HEK293 (cell line): ENCODE measurements around the gene AFAP1L2.

Experiments used
- HOXA7 ChIP-seq: sonication (generic); formaldehyde crosslinking; IDR thresholded peaks from 2 replicates; pipeline ENCODE4 v1.8.1; 2022; ENCODE audit warnings: missing genetic modification reagents, borderline replicate concordance
- HOXD13 ChIP-seq: sonication (generic); formaldehyde crosslinking; IDR thresholded peaks from 2 replicates; pipeline ENCODE4 v1.8.0; 2022; ENCODE audit warnings: missing genetic modification reagents, borderline replicate concordance
- PATZ1 ChIP-seq: fragments of 450-650 bp; formaldehyde crosslinking; IDR thresholded peaks from 2 replicates; pipeline ENCODE4 v1.5.1; 2016; ENCODE audit warnings: missing biosample characterization, missing genetic modification characterization
- PRDM1 ChIP-seq: fragments of 450-650 bp; formaldehyde crosslinking; IDR thresholded peaks from 2 replicates; pipeline ENCODE4; 2016; ENCODE audit warnings: missing biosample characterization, missing genetic modification characterization
- PRDM2 ChIP-seq: fragments of 450-650 bp; formaldehyde crosslinking; IDR thresholded peaks from 2 replicates; pipeline ENCODE4 v1.5.1; 2016; ENCODE audit warnings: missing biosample characterization, missing genetic modification characterization, borderline replicate concordance
- ZBTB48 ChIP-seq: fragments of 450-650 bp; formaldehyde crosslinking; IDR thresholded peaks from 2 replicates; pipeline ENCODE4 v1.5.1; 2016; ENCODE audit warnings: missing biosample characterization, missing genetic modification characterization
- ZNF114 ChIP-seq: fragments of 450-650 bp; formaldehyde crosslinking; IDR thresholded peaks from 2 replicates; pipeline ENCODE4 v1.5.0; 2017; ENCODE audit warnings: missing biosample characterization, missing genetic modification characterization
- ZNF132 ChIP-seq: fragments of 450-650 bp; formaldehyde crosslinking; IDR thresholded peaks from 2 replicates; pipeline ENCODE4 v1.5.1; 2017; ENCODE audit warnings: missing biosample characterization, missing genetic modification characterization, borderline replicate concordance
- ZNF138 ChIP-seq: fragments of 450-650 bp; formaldehyde crosslinking; IDR thresholded peaks from 2 replicates; pipeline ENCODE4 v1.5.1; 2016; ENCODE audit warnings: missing biosample characterization, missing genetic modification characterization, borderline replicate concordance
- ZNF174 ChIP-seq: fragments of 450-650 bp; formaldehyde crosslinking; IDR thresholded peaks from 2 replicates; pipeline ENCODE4 v1.5.0; 2017; ENCODE audit warnings: missing biosample characterization, mild to moderate bottlenecking, missing genetic modification characterization
- ZNF211 ChIP-seq: fragments of 450-650 bp; formaldehyde crosslinking; IDR thresholded peaks from 2 replicates; pipeline ENCODE4 v1.5.1; 2016; ENCODE audit warnings: low read depth, missing biosample characterization, missing genetic modification characterization
- ZNF221 ChIP-seq: fragments of 450-650 bp; formaldehyde crosslinking; IDR thresholded peaks from 2 replicates; pipeline ENCODE4 v1.5.1; 2017; ENCODE audit warnings: missing biosample characterization, missing genetic modification characterization, borderline replicate concordance
- ZNF274 ChIP-seq, 2 experiments: fragments of 200-500 bp in 1 of 2; fragments of 450-650 bp in 1 of 2; sonication (Bioruptor generic) in 1 of 2; formaldehyde crosslinking in 1 of 2; IDR thresholded peaks; 2 replicates each; pipeline versions ENCODE4 v1.5.1 to v1.6.1; 2014 to 2016; ENCODE audit warnings: borderline replicate concordance in 1 of 2, inconsistent platforms in 1 of 2, low read length in 1 of 2, missing biosample characterization in 1 of 2, missing genetic modification characterization in 1 of 2
- ZNF335 ChIP-seq: fragments of 450-650 bp; formaldehyde crosslinking; conservative IDR thresholded peaks from 2 replicates; pipeline ENCODE4 v1.5.1; 2016; ENCODE audit warnings: missing biosample characterization, missing genetic modification characterization
- ZNF394 ChIP-seq: fragments of 450-650 bp; formaldehyde crosslinking; IDR thresholded peaks from 2 replicates; pipeline ENCODE4 v1.5.1; 2016; ENCODE audit warnings: missing biosample characterization, missing genetic modification characterization, mild to moderate bottlenecking, moderate library complexity, borderline replicate concordance
- ZNF501 ChIP-seq: fragments of 450-650 bp; formaldehyde crosslinking; IDR thresholded peaks from 2 replicates; pipeline ENCODE4 v1.5.1; 2016; ENCODE audit warnings: missing biosample characterization, missing genetic modification characterization
- ZNF544 ChIP-seq: fragments of 450-650 bp; formaldehyde crosslinking; IDR thresholded peaks from 2 replicates; pipeline ENCODE4 v1.5.0; 2017; ENCODE audit warnings: missing biosample characterization, missing genetic modification characterization
- ZNF585B ChIP-seq: fragments of 450-650 bp; formaldehyde crosslinking; IDR thresholded peaks from 2 replicates; pipeline ENCODE4 v1.5.1; 2016; ENCODE audit warnings: missing biosample characterization, missing genetic modification characterization
- ZNF621 ChIP-seq: fragments of 450-650 bp; formaldehyde crosslinking; IDR thresholded peaks from 2 replicates; pipeline ENCODE4 v1.5.1; 2017; ENCODE audit warnings: missing biosample characterization, missing genetic modification characterization
- ZNF776 ChIP-seq: fragments of 450-650 bp; formaldehyde crosslinking; IDR thresholded peaks from 2 replicates; pipeline ENCODE4 v1.5.0; 2017; ENCODE audit warnings: missing biosample characterization, missing genetic modification characterization, borderline replicate concordance
- ZNF785 ChIP-seq: fragments of 450-650 bp; formaldehyde crosslinking; IDR thresholded peaks from 2 replicates; pipeline ENCODE4 v1.5.1; 2016; ENCODE audit warnings: missing biosample characterization, missing genetic modification characterization
- ZNF792 ChIP-seq: fragments of 450-650 bp; formaldehyde crosslinking; IDR thresholded peaks from 2 replicates; pipeline ENCODE4 v1.5.1; 2016; ENCODE audit warnings: missing biosample characterization, missing genetic modification characterization
- ZNF843 ChIP-seq: fragments of 450-650 bp; formaldehyde crosslinking; IDR thresholded peaks from 2 replicates; pipeline ENCODE4 v1.5.1; 2016; ENCODE audit warnings: missing biosample characterization, missing genetic modification characterization
- ZSCAN30 ChIP-seq: fragments of 450-650 bp; IDR thresholded peaks from 2 replicates; pipeline ENCODE4 v1.5.1; 2018; ENCODE audit warnings: missing biosample characterization, mild to moderate bottlenecking, missing genetic modification characterization, moderate library complexity
- ZXDB ChIP-seq: fragments of 450-650 bp; formaldehyde crosslinking; IDR thresholded peaks from 2 replicates; pipeline ENCODE4 v1.5.1; 2016; ENCODE audit warnings: missing biosample characterization, missing genetic modification characterization
- TF ChIP-seq, protein P1 (sequence below): fragments of 450-650 bp; formaldehyde crosslinking; IDR thresholded peaks from 2 replicates; pipeline ENCODE4 v1.5.1; 2017; ENCODE audit warnings: missing biosample characterization, missing genetic modification characterization
- TF ChIP-seq, protein P2 (sequence below): fragments of 450-650 bp; formaldehyde crosslinking; IDR thresholded peaks from 2 replicates; pipeline ENCODE4 v1.5.1; 2016; ENCODE audit warnings: missing biosample characterization, missing genetic modification characterization

Gene AFAP1L2

DNA sequence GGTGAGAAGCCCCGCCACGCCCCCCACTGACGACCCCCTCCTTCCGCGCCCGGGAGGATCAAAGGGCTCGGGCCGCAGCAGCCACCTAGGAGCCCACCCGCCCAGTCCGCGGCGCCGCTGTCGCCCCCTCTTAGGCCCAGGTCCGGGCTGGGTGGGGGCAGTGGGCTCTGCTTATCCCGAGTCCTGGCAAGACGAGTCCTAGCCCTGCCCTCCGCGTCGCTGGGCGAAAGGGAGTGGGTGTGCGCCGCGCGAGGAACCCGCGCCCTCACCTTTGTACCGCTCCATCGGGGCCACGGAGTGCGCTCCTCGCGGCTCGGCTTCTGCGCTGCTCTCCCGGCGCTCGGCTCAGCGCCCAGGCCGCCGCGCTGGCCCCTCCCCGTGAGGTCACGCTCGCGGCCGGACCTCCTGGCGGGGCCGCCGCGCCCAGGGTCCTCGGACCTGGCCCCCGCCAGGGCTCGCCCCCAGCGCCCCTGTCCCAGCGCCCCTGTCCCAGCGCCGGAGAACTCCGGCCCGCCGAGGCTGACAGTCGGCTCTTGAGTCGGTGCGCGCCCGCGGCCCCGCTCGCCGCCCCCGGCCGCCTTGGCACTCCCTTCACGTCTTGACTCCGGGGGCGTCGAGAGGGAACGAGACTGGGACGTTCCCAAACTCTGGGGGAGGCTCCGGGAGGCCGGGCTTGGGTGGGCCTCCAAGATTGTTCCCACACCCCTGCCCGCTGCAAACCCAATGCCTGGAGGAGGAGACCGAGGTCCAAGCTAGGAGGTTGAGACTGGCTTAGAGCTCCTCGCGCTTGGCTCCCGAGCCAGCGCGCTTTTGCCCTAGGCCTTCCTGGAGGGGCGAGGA is at the start of gene AFAP1L2 (continued):
- TF ChIP-seq PRDM2 (tag by site-specific recombination) (no peak), HOXA7 (CRISPR knock-in tag) (no peak), ZNF501 (tag by site-specific recombination) (no peak), ZNF792 (tag by site-specific recombination) (no peak), ZNF174 (tag by site-specific recombination) (no peak), PRDM1 (tag by site-specific recombination) (no peak), ZNF776 (no peak), ZNF544 (no peak), ZXDB (tag by site-specific recombination) (no peak), ZNF221 (tag by site-specific recombination) (no peak), ZNF211 (tag by site-specific recombination) (no peak), ZNF785 (tag by site-specific recombination) (no peak), ZNF132 (tag by site-specific recombination) (no peak), ZSCAN30 (tag by site-specific recombination) (no peak), PATZ1 (tag by site-specific recombination) (peak; percentile 31; the same call in 1 of the 2 replicates), ZBTB48 (tag by site-specific recombination) (no peak), ZNF585B (tag by site-specific recombination) (no peak), ZNF138 (no peak), HOXD13 (CRISPR knock-in tag) (no peak), ZNF394 (tag by site-specific recombination) (no peak), ZNF114 (tag by site-specific recombination) (no peak), ZNF843 (no peak), ZNF335 (tag by site-specific recombination) (no peak; the same call in 1 of the 2 replicates), ZNF274 (IDR thresholded peaks at IDR 0.05; ENCODE audit: low read length) (no peak), ZNF274 (tag by site-specific recombination; IDR thresholded peaks at IDR 0.05; ENCODE audit: borderline replicate concordance) (no peak), ZNF621 (tag by site-specific recombination) (no peak)
- TF ChIP-seq, protein P1, sequence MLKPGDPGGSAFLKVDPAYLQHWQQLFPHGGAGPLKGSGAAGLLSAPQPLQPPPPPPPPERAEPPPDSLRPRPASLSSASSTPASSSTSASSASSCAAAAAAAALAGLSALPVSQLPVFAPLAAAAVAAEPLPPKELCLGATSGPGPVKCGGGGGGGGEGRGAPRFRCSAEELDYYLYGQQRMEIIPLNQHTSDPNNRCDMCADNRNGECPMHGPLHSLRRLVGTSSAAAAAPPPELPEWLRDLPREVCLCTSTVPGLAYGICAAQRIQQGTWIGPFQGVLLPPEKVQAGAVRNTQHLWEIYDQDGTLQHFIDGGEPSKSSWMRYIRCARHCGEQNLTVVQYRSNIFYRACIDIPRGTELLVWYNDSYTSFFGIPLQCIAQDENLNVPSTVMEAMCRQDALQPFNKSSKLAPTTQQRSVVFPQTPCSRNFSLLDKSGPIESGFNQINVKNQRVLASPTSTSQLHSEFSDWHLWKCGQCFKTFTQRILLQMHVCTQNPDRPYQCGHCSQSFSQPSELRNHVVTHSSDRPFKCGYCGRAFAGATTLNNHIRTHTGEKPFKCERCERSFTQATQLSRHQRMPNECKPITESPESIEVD (tag by site-specific recombination) = no peak
- TF ChIP-seq, protein P2, sequence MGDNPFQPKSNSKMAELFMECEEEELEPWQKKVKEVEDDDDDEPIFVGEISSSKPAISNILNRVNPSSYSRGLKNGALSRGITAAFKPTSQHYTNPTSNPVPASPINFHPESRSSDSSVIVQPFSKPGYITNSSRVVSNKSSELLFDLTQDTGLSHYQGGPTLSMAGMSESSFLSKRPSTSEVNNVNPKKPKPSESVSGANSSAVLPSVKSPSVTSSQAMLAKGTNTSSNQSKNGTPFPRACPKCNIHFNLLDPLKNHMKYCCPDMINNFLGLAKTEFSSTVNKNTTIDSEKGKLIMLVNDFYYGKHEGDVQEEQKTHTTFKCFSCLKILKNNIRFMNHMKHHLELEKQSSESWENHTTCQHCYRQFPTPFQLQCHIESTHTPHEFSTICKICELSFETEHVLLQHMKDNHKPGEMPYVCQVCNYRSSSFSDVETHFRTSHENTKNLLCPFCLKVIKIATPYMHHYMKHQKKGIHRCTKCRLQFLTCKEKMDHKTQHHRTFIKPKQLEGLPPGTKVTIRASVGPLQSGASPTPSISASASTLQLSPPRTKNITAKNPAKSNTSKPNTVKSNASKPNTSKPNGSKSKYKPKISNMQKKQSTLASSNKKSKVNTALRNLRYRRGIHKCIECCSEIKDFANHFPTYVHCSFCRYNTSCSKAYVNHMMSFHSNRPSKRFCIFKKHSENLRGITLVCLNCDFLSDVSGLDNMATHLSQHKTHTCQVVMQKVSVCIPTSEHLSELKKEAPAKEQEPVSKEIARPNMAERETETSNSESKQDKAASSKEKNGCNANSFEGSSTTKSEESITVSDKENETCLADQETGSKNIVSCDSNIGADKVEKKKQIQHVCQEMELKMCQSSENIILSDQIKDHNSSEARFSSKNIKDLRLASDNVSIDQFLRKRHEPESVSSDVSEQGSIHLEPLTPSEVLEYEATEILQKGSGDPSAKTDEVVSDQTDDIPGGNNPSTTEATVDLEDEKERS (tag by site-specific recombination) = no peak
